ENCODE results near the gene DNAJA4. TPM values are rescaled to one million over a fixed set of nuclear protein-coding genes. Genes with fewer than 3 reads are reported as not detected.

The DNAJA4 gene
- total and polyA plus RNA-seq, 9 of the 15 experiments (the other 6 are each of a cell fraction or from before 2014, with no cell fraction given): 0.11 to 1.0 (median 0.16) TPM; not detected in 4

DNA sequence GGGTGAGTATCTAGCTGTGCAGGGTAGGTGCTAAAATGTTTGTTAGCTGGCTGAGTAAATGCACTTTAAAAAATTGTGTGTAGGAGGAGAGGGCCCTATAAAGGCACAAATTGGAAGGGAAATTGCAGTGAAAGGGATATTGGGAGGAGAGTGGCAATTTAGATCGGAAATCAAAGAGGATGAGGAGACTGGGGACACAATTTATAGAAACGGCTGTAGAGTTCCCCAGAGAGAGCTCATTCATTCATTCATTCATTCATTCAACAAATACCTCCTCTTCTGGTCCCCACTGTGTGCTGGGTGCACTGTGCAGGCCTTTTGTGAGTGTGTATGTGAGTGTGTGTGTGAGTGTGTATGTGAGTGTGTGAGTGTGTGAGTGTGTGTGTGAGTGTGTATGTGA lies 2.4 kb downstream of the DNAJA4 start:
- FAIRE-seq (no peak), ATAC-seq (no peak), DNase-seq (ENCODE audit: extremely low read depth in 1 of 4, low spot score in 3 of 4) (no peak)
- no TSS peak for BruUV-seq (replicated peaks)
- H3K27ac ChIP-seq (ENCODE audit: extremely low read depth, low read depth, low read length): no peak overlapping the region
- in situ Hi-C loops (cut with MboI) (no loop called here), intact Hi-C loops (cut with micrococcal nuclease) (no loop called here)
- no peak overlapping the region for H3K4me3 ChIP-seq
- H3K9me1 ChIP-seq (ENCODE audit: control insufficient read depth, insufficient read depth, low read length): no peaks in the 10 kb centered on the region
- TF ChIP-seq ZNF24 (IDR thresholded peaks at IDR 0.05) (peak; percentile 89), NCOA6 (IDR thresholded peaks at IDR 0.05) (no peak)
- H3K4me2 ChIP-seq (ENCODE audit: insufficient read depth, low read length): no peak overlapping the region
- H3K9me3 ChIP-seq (replicated peaks; ENCODE audit: control insufficient read depth, insufficient read depth, low read depth, low read length): no peaks in the 10 kb centered on the region
- 61% methylated on average over 2 of the region's 2 CpGs for WGBS (ENCODE audit: insufficient coverage, low coverage, missing lambda C conversion rate)
- ChIA-PET POLR2A (interaction anchor here (0.5 to 2.2 kb wide), 2 partner anchors 10 to 266 kb away, joined by 3 to 6 read pairs; no protein-coding TSS in a partner anchor), CTCF (ENCODE audit: low intra/inter-chr PET ratio) (no interaction called here)
- no peaks in the 10 kb centered on the region for H3K27me3 ChIP-seq (ENCODE audit: control insufficient read depth in 2 of 2, insufficient read depth in 2 of 2, low read length in 2 of 2)
- H3K36me3 ChIP-seq (ENCODE audit: control insufficient read depth, insufficient read depth, low read length): no peaks in the 10 kb centered on the region
- H2AFZ ChIP-seq (ENCODE audit: low read depth, low read length): no peak overlapping the region
- no peak overlapping the region for H3K9ac ChIP-seq (ENCODE audit: insufficient read depth in 1 of 2, low read depth in 2 of 2, low read length in 2 of 2)
- no peaks in the 10 kb centered on the region for H4K20me1 ChIP-seq (replicated peaks; ENCODE audit: control insufficient read depth, insufficient read depth, low read length)
- H3K4me1 ChIP-seq (replicated peaks in 1 of 2; ENCODE audit: control insufficient read depth in 2 of 2, insufficient read depth in 2 of 2, low read length in 2 of 2): peaks cover 7 to 15% of the 10 kb centered on the region in 2 experiments; a peak in 4 of 5 replicates
- no peaks in the 10 kb centered on the region for H3K79me2 ChIP-seq (ENCODE audit: control insufficient read depth, insufficient read depth, low read length)

DNA sequence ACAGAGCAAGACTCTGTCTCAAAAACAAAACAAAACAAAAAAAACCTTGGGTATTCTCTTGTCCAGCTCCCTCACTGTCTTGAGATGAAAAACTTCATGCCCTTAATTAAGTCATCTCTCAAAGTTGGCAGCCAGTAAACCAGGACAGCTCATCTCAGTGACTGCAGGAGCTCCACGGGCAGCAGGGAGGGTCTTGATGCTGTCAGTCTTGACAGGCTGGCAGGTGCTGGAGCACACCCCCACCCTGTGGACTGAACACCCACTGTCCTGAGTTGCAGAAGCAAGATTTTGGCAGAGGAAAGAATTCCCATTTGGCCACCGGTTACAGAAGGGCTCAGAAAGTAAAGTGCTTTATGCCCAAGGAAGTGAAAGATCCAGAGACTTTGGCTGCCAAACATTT lies 8.0 kb downstream of the DNAJA4 start:
- H3K9ac ChIP-seq (ENCODE audit: insufficient read depth in 1 of 2, low read depth in 2 of 2, low read length in 2 of 2): peak overlapping the region in 1 of 2 experiments; percentile 68; a peak in 1 of 4 replicates
- ChIA-PET CTCF (ENCODE audit: low intra/inter-chr PET ratio) (no interaction called here), POLR2A (interaction anchor here (0.6 to 1.1 kb wide), 3 partner anchors 11 to 86 kb away, joined by 3 to 4 read pairs (median 3); no protein-coding TSS in a partner anchor)
- TF ChIP-seq, protein P1, sequence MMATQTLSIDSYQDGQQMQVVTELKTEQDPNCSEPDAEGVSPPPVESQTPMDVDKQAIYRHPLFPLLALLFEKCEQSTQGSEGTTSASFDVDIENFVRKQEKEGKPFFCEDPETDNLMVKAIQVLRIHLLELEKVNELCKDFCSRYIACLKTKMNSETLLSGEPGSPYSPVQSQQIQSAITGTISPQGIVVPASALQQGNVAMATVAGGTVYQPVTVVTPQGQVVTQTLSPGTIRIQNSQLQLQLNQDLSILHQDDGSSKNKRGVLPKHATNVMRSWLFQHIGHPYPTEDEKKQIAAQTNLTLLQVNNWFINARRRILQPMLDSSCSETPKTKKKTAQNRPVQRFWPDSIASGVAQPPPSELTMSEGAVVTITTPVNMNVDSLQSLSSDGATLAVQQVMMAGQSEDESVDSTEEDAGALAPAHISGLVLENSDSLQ (IDR thresholded peaks at IDR 0.05): peak; percentile 67
- TF ChIP-seq PHB (CRISPR knock-in tag; IDR thresholded peaks at IDR 0.05): no peak
- TF ChIP-seq BDP1 (IDR thresholded peaks at IDR 0.05; ENCODE audit: insufficient read depth, insufficient read length): no peak
- in situ Hi-C loops (cut with MboI) (no loop called here), intact Hi-C loops (cut with micrococcal nuclease) (no loop called here)
- H4K20me1 ChIP-seq (replicated peaks; ENCODE audit: control insufficient read depth, insufficient read depth, low read length): no peaks in the 10 kb centered on the region
- no peaks in the 10 kb centered on the region for H3K27me3 ChIP-seq (ENCODE audit: control insufficient read depth in 2 of 2, insufficient read depth in 2 of 2, low read length in 2 of 2)
- DNase-seq (ENCODE audit: extremely low read depth in 1 of 4, low spot score in 3 of 4) (no peak), FAIRE-seq (no peak), ATAC-seq (peak; percentile 24; the same call in 1 of the 3 replicates)
- H3K36me3 ChIP-seq (ENCODE audit: control insufficient read depth, insufficient read depth, low read length): no peaks in the 10 kb centered on the region
- H3K4me3 ChIP-seq: no peak overlapping the region
- no peak overlapping the region for H3K27ac ChIP-seq (ENCODE audit: extremely low read depth, low read depth, low read length)
- peak overlapping the region; percentile 57 for H2AFZ ChIP-seq (ENCODE audit: low read depth, low read length)
- peak overlapping the region; percentile 13; the same call in 1 of the 2 replicates for H3K4me2 ChIP-seq (ENCODE audit: insufficient read depth, low read length)
- no peaks in the 10 kb centered on the region for H3K9me1 ChIP-seq (ENCODE audit: control insufficient read depth, insufficient read depth, low read length)
- H3K9me3 ChIP-seq (replicated peaks; ENCODE audit: control insufficient read depth, insufficient read depth, low read depth, low read length): no peaks in the 10 kb centered on the region
- 34% methylated on average over 2 of the region's 2 CpGs for WGBS (ENCODE audit: insufficient coverage, low coverage, missing lambda C conversion rate)
- peaks cover 16 to 21% of the 10 kb centered on the region in 2 experiments for H3K4me1 ChIP-seq (replicated peaks in 1 of 2; ENCODE audit: control insufficient read depth in 2 of 2, insufficient read depth in 2 of 2, low read length in 2 of 2)
- H3K79me2 ChIP-seq (ENCODE audit: control insufficient read depth, insufficient read depth, low read length): no peaks in the 10 kb centered on the region
- no TSS peak for BruUV-seq (replicated peaks)

Measured in K562 (cell line).